ENCODE measurements around the gene YAP1.

Gene YAP1

GRCh38 chr11:102186551-102187191, 76.4 kb downstream of the YAP1 start:
- Histone ChIP-seq H3K9me3 (ENCODE audit: control insufficient read depth, insufficient read depth, low read length) (no peaks in the 10 kb centered on the region), H3K9me2 (replicated peaks; ENCODE audit: control insufficient read depth, low read length) (no peaks in the 10 kb centered on the region), H4K20me1 (ENCODE audit: control insufficient read depth, insufficient read depth, low read depth, low read length) (no peaks in the 10 kb centered on the region), H3F3A (ENCODE audit: control insufficient read depth, insufficient read depth) (no peaks in the 10 kb centered on the region), H3K27ac (ENCODE audit: low read depth, low read length) (no peak overlapping the region), H3K79me2 (ENCODE audit: control insufficient read depth, low read length) (no peaks in the 10 kb centered on the region), H3K36me3 (ENCODE audit: control insufficient read depth, low read length) (no peaks in the 10 kb centered on the region), H3K4me1 (ENCODE audit: control insufficient read depth, low read length) (no peaks in the 10 kb centered on the region), H3K4me3 (ENCODE audit: low read length) (no peak overlapping the region), H3K27me3 (ENCODE audit: control insufficient read depth, low read length) (no peaks in the 10 kb centered on the region; the same call in 1 of the 2 replicates), H3K4me2 (ENCODE audit: low read length) (no peak overlapping the region)
- TF ChIP-seq EZH2phosphoT487 (IDR thresholded peaks at IDR 0.05; ENCODE audit: borderline replicate concordance, low read length) (no peak), CTCF (IDR thresholded peaks at IDR 0.05; ENCODE audit: low read depth, low read length, poor library complexity, severe bottlenecking) (no peak)

- Histone ChIP-seq H3K27me3 (ENCODE audit: control insufficient read depth, low read length) (no peaks in the 10 kb centered on the region; the same call in 1 of the 2 replicates), H3K4me3 (ENCODE audit: low read length) (no peak overlapping the region), H3F3A (ENCODE audit: control insufficient read depth, insufficient read depth) (no peaks in the 10 kb centered on the region), H3K36me3 (ENCODE audit: control insufficient read depth, low read length) (no peaks in the 10 kb centered on the region), H3K4me1 (ENCODE audit: control insufficient read depth, low read length) (no peaks in the 10 kb centered on the region), H3K79me2 (ENCODE audit: control insufficient read depth, low read length) (no peaks in the 10 kb centered on the region), H3K9me2 (replicated peaks; ENCODE audit: control insufficient read depth, low read length) (no peaks in the 10 kb centered on the region), H3K27ac (ENCODE audit: low read depth, low read length) (no peak overlapping the region), H4K20me1 (ENCODE audit: control insufficient read depth, insufficient read depth, low read depth, low read length) (no peaks in the 10 kb centered on the region), H3K9me3 (ENCODE audit: control insufficient read depth, insufficient read depth, low read length) (no peaks in the 10 kb centered on the region), H3K4me2 (ENCODE audit: low read length) (no peak overlapping the region)
- TF ChIP-seq CTCF (IDR thresholded peaks at IDR 0.05; ENCODE audit: low read depth, low read length, poor library complexity, severe bottlenecking), result no peak
- TF ChIP-seq EZH2phosphoT487 (IDR thresholded peaks at IDR 0.05; ENCODE audit: borderline replicate concordance, low read length), result no peak
Observed at GRCh38 chr11:102187416-102188151, 77.3 kb downstream of the YAP1 start.

GRCh38 chr11:102188488-102188887, 78.2 kb downstream of the YAP1 start:
- H3K27ac ChIP-seq (ENCODE audit: low read depth, low read length), result no peak overlapping the region
- no peaks in the 10 kb centered on the region for H4K20me1 ChIP-seq (ENCODE audit: control insufficient read depth, insufficient read depth, low read depth, low read length)
- no peaks in the 10 kb centered on the region for H3K4me1 ChIP-seq (ENCODE audit: control insufficient read depth, low read length)
- no peaks in the 10 kb centered on the region; the same call in 1 of the 2 replicates for H3K27me3 ChIP-seq (ENCODE audit: control insufficient read depth, low read length)
- H3K4me2 ChIP-seq (ENCODE audit: low read length), result no peak overlapping the region
- H3K79me2 ChIP-seq (ENCODE audit: control insufficient read depth, low read length), result no peaks in the 10 kb centered on the region
- no peaks in the 10 kb centered on the region for H3K9me3 ChIP-seq (ENCODE audit: control insufficient read depth, insufficient read depth, low read length)
- TF ChIP-seq EZH2phosphoT487 (IDR thresholded peaks at IDR 0.05; ENCODE audit: borderline replicate concordance, low read length) (no peak), CTCF (IDR thresholded peaks at IDR 0.05; ENCODE audit: low read depth, low read length, poor library complexity, severe bottlenecking) (no peak)
- no peak overlapping the region for H3K4me3 ChIP-seq (ENCODE audit: low read length)
- no peaks in the 10 kb centered on the region for H3K9me2 ChIP-seq (replicated peaks; ENCODE audit: control insufficient read depth, low read length)
- H3F3A ChIP-seq (ENCODE audit: control insufficient read depth, insufficient read depth), result no peaks in the 10 kb centered on the region
- no peaks in the 10 kb centered on the region for H3K36me3 ChIP-seq (ENCODE audit: control insufficient read depth, low read length)
